ENCODE data around the gene FLT3.

DNA sequence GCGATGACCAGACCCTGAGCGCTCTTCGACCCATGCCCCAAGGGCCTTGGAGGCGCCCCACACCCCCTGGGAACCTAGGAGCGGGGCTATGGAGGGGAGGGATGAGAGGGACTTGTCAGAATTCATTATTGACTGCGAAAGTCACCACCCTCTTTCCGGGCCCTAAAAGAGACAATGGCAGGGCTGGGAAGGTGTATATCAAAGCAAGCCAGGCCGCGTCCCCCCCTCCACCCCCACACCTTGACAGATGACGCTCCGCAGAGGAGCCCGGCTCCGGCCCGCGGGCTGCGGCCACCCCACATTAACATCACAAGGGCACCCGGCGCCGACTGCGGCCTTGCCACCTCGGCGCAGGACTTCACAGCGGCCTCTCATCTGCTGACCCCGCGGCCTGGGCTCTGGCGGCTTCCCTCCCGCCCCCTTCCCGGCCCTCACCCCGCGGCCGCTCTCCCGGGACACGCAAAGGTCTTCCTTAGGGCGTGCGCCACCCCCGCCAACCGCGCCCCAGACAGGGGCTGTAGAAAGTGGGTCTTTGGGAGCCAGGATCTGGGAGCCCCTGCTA lies 133.7 kb downstream of the FLT3 start:
- TF ChIP-seq, protein P1, sequence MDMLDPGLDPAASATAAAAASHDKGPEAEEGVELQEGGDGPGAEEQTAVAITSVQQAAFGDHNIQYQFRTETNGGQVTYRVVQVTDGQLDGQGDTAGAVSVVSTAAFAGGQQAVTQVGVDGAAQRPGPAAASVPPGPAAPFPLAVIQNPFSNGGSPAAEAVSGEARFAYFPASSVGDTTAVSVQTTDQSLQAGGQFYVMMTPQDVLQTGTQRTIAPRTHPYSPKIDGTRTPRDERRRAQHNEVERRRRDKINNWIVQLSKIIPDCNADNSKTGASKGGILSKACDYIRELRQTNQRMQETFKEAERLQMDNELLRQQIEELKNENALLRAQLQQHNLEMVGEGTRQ (IDR thresholded peaks at IDR 0.05) = no peak
- TF ChIP-seq EP300 (IDR thresholded peaks at IDR 0.05) (no peak), CBX8 (IDR thresholded peaks at IDR 0.05) (no peak), TP53 (CRISPR knock-in tag; IDR thresholded peaks at IDR 0.05) (no peak), RFX5 (IDR thresholded peaks at IDR 0.05) (no peak)
- TF ChIP-seq, protein P2, sequence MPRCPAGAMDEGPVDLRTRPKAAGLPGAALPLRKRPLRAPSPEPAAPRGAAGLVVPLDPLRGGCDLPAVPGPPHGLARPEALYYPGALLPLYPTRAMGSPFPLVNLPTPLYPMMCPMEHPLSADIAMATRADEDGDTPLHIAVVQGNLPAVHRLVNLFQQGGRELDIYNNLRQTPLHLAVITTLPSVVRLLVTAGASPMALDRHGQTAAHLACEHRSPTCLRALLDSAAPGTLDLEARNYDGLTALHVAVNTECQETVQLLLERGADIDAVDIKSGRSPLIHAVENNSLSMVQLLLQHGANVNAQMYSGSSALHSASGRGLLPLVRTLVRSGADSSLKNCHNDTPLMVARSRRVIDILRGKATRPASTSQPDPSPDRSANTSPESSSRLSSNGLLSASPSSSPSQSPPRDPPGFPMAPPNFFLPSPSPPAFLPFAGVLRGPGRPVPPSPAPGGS (IDR thresholded peaks at IDR 0.05) = no peak
- TF ChIP-seq, protein P3, sequence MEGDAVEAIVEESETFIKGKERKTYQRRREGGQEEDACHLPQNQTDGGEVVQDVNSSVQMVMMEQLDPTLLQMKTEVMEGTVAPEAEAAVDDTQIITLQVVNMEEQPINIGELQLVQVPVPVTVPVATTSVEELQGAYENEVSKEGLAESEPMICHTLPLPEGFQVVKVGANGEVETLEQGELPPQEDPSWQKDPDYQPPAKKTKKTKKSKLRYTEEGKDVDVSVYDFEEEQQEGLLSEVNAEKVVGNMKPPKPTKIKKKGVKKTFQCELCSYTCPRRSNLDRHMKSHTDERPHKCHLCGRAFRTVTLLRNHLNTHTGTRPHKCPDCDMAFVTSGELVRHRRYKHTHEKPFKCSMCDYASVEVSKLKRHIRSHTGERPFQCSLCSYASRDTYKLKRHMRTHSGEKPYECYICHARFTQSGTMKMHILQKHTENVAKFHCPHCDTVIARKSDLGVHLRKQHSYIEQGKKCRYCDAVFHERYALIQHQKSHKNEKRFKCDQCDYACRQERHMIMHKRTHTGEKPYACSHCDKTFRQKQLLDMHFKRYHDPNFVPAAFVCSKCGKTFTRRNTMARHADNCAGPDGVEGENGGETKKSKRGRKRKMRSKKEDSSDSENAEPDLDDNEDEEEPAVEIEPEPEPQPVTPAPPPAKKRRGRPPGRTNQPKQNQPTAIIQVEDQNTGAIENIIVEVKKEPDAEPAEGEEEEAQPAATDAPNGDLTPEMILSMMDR (IDR thresholded peaks at IDR 0.05) = no peak

Data from A549 (cell line).